Psoas muscle (tissue), 8 donors: ENCODE results near the gene HOXA4. TPM values are rescaled to one million over a fixed set of nuclear protein-coding genes. Genes with fewer than 3 reads are reported as not detected.
A peak's percentile ranks its signal among the peaks of the same experiment; 100 is the strongest.

Experiments
- ATAC-seq, 4 donors: fragments of 200-7000 bp; cut with Tn5 transposase; one replicate each; pipeline ENCODE4 v1.9.1; 2020; ENCODE audit warnings: moderate library complexity in 3 of 4, mild to moderate bottlenecking in 2 of 4
- DNase-seq, 2 donors: peaks; one replicate each; pipeline ENCODE4 v3.0.0-alpha.2; 2020
- H3K27ac ChIP-seq: fragments of 200-600 bp; one replicate; pipeline ENCODE4 v1.8.0; 2022
- H3K27me3 ChIP-seq, 3 donors: fragments of 200-600 bp in 1 of 3; one replicate each; pipeline versions ENCODE4 v1.6.1 to v1.8.0; 2013 to 2022; ENCODE audit warnings: low read length in 2 of 3, mild to moderate bottlenecking in 2 of 3, moderate library complexity in 1 of 3; ENCODE audit not compliant: insufficient read depth in 3 of 3
- H3K36me3 ChIP-seq, 2 donors: fragments of 200-600 bp in 1 of 2; one replicate each; pipeline versions ENCODE4 v1.6.1 to v1.8.0; 2013 to 2022; ENCODE audit warnings: low read depth in 1 of 2, mild to moderate bottlenecking in 1 of 2, moderate library complexity in 1 of 2; ENCODE audit not compliant: insufficient read depth in 1 of 2
- H3K4me1 ChIP-seq: fragments of 200-600 bp; one replicate; pipeline ENCODE4 v1.8.0; 2022
- H3K4me3 ChIP-seq: fragments of 200-600 bp; one replicate; pipeline ENCODE4 v1.8.0; 2022; ENCODE audit warnings: mild to moderate bottlenecking
- H3K9me3 ChIP-seq: fragments of 200-600 bp; one replicate; pipeline ENCODE4 v1.8.0; 2022
- WGBS, 3 donors: extraction: QIAGEN DNeasy Blood & Tissue Kit; methylation state at CpG; one replicate each; pipeline versions ENCODE4 v1.1.6 to v1.1.7; 2013; 5-methylcytosine and 5-hydroxymethylcytosine counted together
- intact Hi-C, 2 donors: fragments of 100-400 bp; cut with DNase I; formaldehyde crosslinking; loops; one replicate each; pipeline versions ENCODE4 v1.11.0 to v1.14.2; 2022
- polyA plus RNA-seq, 3 donors: library from polyadenylated mRNA; stranded (reverse); fragments of 200-250 nt; gene quantifications; one replicate each; pipeline ENCODE4 v1.2.3, GENCODE V29; 2013
- total RNA-seq, 4 donors: library from RNA; stranded (reverse); fragmentation: NEBNext Ultra II Directional in 2 of 4; extraction: Animal tissue kit (Norgen Biotek cat#: 25700) in 2 of 4; gene quantifications; one replicate each; pipeline versions ENCODE4 v1.2.1 to v1.2.4, GENCODE V29; 2021 to 2023
- TF ChIP-seq, protein P1 (sequence below): fragments of 200-600 bp; IDR thresholded peaks from one replicate; pipeline ENCODE4 v1.8.0; 2022; ENCODE audit warnings: antibody characterized with exemption
- donor health status: healthy with polysubstance abuse.
- donor health status: DM: no; HTN: no; CAD: no; lungs with moderate emphysema.
- donor health status: Bipolar disorder and iron deficiency.
- donor health status: healthy.
- donor health status: DM: yes; HTN: yes; CAD: no.
- donor health status: DM: no; HTN: no; CAD: no.
- donor health status: DM: no; HTN: no; CAD: no.
- donor health status: DM: yes; HTN: yes; CAD: no.

The HOXA4 gene
- total and polyA plus RNA-seq, 7 donors = 6.8 to 20.8 (median 10.1) TPM

DNA sequence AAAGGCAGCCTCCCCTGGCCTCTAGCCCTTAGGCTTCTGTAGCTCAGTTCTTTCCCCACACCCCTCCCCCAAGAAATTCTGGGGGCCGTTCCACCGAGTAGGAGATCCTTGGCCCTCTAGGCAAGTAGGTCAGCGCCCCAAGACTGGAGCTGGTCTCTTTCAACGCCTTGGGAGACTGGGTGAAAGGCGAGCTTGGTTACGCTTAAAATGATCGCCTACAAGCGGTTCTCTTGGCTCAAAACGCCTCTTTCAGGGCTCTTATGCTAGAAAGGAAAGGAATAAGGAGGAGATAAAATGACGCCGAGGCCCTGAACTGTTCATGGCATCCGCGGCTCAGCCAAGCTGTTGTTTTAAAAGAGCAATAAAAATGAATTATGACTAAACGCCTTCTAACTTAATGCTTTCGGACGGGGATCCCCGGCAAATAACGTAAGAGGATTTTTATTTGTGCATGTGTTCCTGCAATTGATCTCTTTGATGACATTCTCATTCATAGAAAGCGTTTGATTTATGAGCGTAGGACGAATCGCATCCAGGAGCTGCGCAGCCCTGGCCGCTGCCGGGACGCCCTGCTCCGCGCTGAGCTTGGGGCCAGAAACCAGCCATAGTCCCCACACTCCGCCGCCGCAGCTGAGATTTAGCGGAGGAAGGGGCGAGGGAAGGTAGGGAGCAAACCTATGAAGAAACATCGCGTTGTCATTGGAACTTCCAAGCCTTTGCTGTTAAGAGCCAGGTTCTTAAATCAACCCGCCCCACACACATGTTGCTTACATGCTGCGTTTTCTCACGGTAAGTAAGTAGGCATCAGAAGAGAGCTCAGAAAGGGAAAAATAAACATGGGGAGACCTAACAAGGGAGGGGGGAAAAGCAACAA lies 31.7 kb downstream of the HOXA4 start:
- Histone ChIP-seq H3K27ac (peak overlapping the region; percentile 73), H3K27me3 (no peaks in the 10 kb centered on the region), H3K36me3 (peaks cover 0 to 18% of the 10 kb centered on the region in 2 donors), H3K4me3 (peak overlapping the region; percentile 98), H3K4me1 (peaks cover 12% of the 10 kb centered on the region), H3K9me3 (no peaks in the 10 kb centered on the region)
- TF ChIP-seq, protein P1, sequence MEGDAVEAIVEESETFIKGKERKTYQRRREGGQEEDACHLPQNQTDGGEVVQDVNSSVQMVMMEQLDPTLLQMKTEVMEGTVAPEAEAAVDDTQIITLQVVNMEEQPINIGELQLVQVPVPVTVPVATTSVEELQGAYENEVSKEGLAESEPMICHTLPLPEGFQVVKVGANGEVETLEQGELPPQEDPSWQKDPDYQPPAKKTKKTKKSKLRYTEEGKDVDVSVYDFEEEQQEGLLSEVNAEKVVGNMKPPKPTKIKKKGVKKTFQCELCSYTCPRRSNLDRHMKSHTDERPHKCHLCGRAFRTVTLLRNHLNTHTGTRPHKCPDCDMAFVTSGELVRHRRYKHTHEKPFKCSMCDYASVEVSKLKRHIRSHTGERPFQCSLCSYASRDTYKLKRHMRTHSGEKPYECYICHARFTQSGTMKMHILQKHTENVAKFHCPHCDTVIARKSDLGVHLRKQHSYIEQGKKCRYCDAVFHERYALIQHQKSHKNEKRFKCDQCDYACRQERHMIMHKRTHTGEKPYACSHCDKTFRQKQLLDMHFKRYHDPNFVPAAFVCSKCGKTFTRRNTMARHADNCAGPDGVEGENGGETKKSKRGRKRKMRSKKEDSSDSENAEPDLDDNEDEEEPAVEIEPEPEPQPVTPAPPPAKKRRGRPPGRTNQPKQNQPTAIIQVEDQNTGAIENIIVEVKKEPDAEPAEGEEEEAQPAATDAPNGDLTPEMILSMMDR = no peak
- ATAC-seq = peak in 1 of 4 donors; percentile 59
- intact Hi-C loops = no loop called here
- DNase-seq = peak in 1 of 2 donors; percentile 41
- 56 to 63% (median 57%) methylated on average over 38 of the region's 38 CpGs for WGBS, 3 donors

DNA sequence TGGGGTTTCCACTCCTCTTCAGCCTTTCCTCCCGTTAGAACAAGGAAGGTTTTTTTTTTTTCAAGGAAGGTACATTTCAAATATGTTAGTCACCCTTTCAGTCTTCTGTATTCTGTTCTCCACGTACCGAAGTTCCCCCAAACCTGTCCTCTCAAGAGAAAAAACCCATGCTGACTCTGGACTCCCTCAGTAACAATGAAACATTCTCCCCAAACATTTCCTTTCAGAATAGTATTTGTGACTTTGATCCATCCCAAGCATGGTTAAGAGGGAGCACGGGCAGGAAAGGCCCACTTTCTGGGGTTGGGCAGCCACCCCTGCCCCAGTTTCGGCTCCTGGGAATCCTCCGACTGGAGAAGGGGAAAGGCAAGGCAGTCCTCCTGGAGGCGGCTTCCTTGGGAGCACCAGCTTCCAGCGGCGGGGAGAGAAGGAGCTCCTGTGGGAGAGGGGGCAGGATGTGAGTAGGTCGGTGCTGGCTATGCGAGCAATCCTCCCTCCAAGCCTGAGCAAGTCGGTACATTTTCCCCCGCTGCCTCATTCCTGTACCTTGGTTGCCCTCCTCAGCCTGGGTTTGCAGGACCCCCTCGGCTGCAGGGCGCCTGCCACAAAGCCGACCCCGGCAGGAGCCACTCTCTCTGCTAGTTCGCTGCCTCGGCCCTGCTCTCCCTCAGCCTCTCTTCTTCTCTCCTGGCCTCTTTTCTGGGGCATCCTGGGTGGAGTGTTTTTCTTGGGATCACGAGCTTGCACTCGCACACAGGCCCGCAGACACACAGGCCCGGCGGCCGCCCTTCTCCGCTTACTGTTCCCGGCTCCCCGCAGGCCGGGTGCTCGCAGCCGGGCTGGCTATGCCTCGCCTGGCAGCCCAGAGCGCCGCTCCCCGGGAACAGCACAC lies 32.6 kb downstream of the HOXA4 start:
- H3K4me3 ChIP-seq = peak overlapping the region; percentile 98
- H3K27me3 ChIP-seq = no peaks in the 10 kb centered on the region
- peaks cover 12% of the 10 kb centered on the region for H3K4me1 ChIP-seq
- H3K27ac ChIP-seq = peak overlapping the region; percentile 73
- intact Hi-C loops = loop anchor here in 1 of 2 donors (2.0 kb wide), 1 partner anchor 233 kb away; the partner anchor contains the start of gene SKAP2
- TF ChIP-seq, protein P1 = no peak
- WGBS, 3 donors = 53 to 57% (median 55%) methylated on average over 31 to 35 of the region's 35 CpGs
- H3K9me3 ChIP-seq = no peaks in the 10 kb centered on the region
- peak in 1 of 4 donors; percentile 39 for ATAC-seq
- DNase-seq = peak in 1 of 2 donors; percentile 65
- peaks cover 0 to 18% of the 10 kb centered on the region in 2 donors for H3K36me3 ChIP-seq

DNA sequence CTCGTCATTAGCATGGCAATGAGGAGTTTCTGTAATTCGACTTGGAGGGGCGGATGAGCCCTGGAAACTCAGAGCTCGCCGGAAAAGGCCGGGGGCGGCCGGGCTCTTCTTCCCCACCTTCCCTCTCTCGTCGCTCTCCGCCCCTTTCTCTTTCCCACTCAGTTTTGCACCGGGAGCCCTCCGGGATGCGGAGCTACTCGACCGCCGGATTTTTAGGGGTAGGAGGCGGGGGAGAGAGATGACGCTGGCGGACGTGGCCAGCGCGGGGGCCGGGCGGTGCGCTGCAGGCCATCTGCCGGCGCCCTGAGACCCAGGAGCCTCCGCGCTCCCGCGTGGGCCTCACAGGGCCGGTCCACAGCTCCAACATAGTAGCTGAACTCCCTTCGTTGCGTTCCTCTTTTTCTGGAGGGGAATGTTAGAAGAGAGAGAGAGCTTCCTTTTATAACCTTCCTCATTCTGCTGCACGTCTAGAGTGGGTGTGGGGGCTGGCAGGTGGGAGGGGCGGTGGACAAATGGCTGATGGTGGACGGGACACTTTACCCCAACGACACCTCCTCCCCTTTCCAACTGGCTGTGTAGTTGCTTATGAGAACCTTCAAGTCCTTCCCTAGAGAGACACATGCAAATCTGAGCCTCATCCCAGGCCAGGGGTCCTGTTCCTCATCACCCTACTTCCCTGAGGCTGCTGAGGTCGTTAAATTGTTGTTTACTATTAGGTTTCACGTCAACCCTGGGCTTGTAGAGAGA lies 33.6 kb downstream of the HOXA4 start:
- WGBS, 3 donors = 1 to 3% (median 1%) methylated on average over 40 to 41 of the region's 41 CpGs
- H3K27me3 ChIP-seq = no peaks in the 10 kb centered on the region
- no peaks in the 10 kb centered on the region for H3K9me3 ChIP-seq
- DNase-seq = peak; percentile 56 to 68
- peak overlapping the region; percentile 73 for H3K27ac ChIP-seq
- TF ChIP-seq, protein P1 = no peak
- intact Hi-C loops = loop anchor here in 1 of 2 donors (2.0 kb wide), 1 partner anchor 232 kb away; the partner anchor contains the start of gene SKAP2
- peak overlapping the region; percentile 98 for H3K4me3 ChIP-seq
- ATAC-seq = peak; percentile 7 to 72 (median 71)
- H3K36me3 ChIP-seq = peaks cover 0 to 18% of the 10 kb centered on the region in 2 donors
- H3K4me1 ChIP-seq = peaks cover 12% of the 10 kb centered on the region
